Measurements from ENCODE around the gene ADAM10.

- TF ChIP-seq CTCF (conservative IDR thresholded peaks at IDR 0.05; ENCODE audit: low read length) = no peak
- TF ChIP-seq EZH2phosphoT487 (IDR thresholded peaks at IDR 0.05; ENCODE audit: borderline replicate concordance, low read depth, low read length) = no peak
Observed at GRCh38 chr15:58766290-58766689, 16.8 kb upstream of the ADAM10 start.
